Measurements from ENCODE around the gene GPR50.

Gene GPR50

GRCh38 chrX:151176231-151176750 is at the start of gene GPR50:
Gene GPR50, plus strand, starts transcription at chrX:151176584. Its CDS starts 138 bp downstream, at chrX:151176722.
- TF ChIP-seq CTCF (IDR thresholded peaks at IDR 0.05; ENCODE audit: insufficient read depth, low read depth, low read length, missing control alignments) = no peak
- no peak for DNase-seq (ENCODE audit: low read depth)
- H3K4me3 ChIP-seq (ENCODE audit: low read length) = no peak within 1 kb of the TSS

DNA sequence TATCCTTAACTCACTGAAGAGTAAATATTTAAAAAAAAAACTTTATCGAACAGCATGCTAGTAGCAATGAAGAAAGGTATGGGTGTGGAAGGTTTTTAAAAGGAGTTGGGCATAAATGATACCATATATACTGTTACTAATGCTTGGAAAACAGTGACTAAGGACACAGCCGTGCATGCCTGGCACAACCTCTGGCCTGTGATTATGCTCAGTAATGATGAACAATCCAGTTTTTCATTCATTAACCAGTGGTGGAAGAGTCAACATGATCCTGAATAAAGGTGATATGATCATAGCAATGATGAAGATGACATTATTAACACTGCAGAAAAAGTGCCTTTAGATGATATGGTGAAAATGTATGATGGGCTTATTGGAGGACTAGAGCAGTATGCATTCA is 43.9 kb upstream of the GPR50 start:
- no peak overlapping the region for H3K4me3 ChIP-seq (ENCODE audit: low read length)
- no peak for DNase-seq (ENCODE audit: low read depth)
- TF ChIP-seq CTCF (IDR thresholded peaks at IDR 0.05; ENCODE audit: insufficient read depth, low read depth, low read length, missing control alignments) = no peak

DNA sequence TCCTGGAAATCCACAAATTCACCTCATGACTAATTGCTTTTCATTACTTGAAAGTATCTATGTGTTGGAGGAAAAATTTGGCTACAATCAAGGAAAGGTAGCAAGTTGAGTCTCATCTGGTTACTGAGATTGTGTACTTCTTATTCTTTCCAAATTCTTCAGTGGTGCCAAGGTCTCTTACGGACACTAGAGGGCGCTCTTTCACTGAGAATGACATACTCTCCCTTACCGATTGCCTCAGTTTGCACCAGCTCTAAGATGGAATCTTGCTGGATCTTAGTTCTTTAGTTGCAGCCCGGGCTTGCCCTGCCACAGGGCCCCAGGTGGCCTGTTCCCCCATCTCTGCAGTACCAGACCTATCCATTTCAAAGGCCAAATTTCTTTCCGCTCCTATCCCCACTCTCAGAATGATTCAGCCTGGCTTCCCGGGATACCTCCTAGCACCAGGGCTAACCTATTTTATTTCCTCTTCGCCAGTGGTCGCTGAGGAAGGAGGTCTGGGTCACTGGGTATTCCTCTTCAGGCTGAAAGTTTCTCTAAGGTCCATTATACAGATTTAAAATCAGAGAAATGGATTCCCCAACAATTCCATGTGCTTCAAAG is 24.6 kb upstream of the GPR50 start:
- peak; percentile 58 for DNase-seq (ENCODE audit: low read depth)

GRCh38 chrX:151153086-151153485 is 23.3 kb upstream of the GPR50 start:
- H3K4me3 ChIP-seq (ENCODE audit: low read length) = no peak overlapping the region
- TF ChIP-seq CTCF (IDR thresholded peaks at IDR 0.05; ENCODE audit: insufficient read depth, low read depth, low read length, missing control alignments) = no peak
- peak; percentile 62 for DNase-seq (ENCODE audit: low read depth)

More for the DNA sequence above, 24.6 kb upstream of the GPR50 start:
- peak; percentile 67 for TF ChIP-seq CTCF (IDR thresholded peaks at IDR 0.05; ENCODE audit: insufficient read depth, low read depth, low read length, missing control alignments)
- H3K4me3 ChIP-seq (ENCODE audit: low read length) = no peak overlapping the region

DNA sequence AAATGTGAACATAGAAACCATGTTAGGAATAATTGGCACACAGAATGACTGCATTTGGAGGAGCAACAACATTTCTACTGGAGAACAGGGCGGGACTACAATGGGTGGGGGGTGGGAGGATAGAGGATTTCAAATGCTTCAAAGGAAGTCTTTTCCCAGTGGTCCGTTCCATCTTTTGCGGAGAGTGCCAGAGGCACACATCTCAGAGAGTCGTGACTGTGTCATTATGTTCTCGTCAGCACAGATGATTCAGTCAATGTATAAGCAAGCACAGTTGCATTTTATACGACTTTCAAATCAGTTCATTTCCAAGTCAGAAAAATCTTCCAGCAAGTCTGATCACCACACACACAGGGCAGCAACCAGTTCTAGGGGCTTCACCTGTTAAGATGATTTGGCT is 22.7 kb upstream of the GPR50 start:
- DNase-seq (ENCODE audit: low read depth) = no peak
- no peak overlapping the region for H3K4me3 ChIP-seq (ENCODE audit: low read length)
- no peak for TF ChIP-seq CTCF (IDR thresholded peaks at IDR 0.05; ENCODE audit: insufficient read depth, low read depth, low read length, missing control alignments)

GRCh38 chrX:151155234-151155633 is 21.1 kb upstream of the GPR50 start:
- DNase-seq (ENCODE audit: low read depth) = peak; percentile 5
- no peak for TF ChIP-seq CTCF (IDR thresholded peaks at IDR 0.05; ENCODE audit: insufficient read depth, low read depth, low read length, missing control alignments)
- H3K4me3 ChIP-seq (ENCODE audit: low read length) = no peak overlapping the region

- DNase-seq (ENCODE audit: low read depth) = no peak
- H3K4me3 ChIP-seq (ENCODE audit: low read length) = no peak overlapping the region
- no peak for TF ChIP-seq CTCF (IDR thresholded peaks at IDR 0.05; ENCODE audit: insufficient read depth, low read depth, low read length, missing control alignments)
Measured at GRCh38 chrX:151161690-151162089, 14.7 kb upstream of the GPR50 start.

Data from epithelial cell of esophagus (primary cell).